HG03060 (cell line): Measurements from ENCODE around the gene VWA8.
"Not testable (repeated sequence)": the region's sequence is repeated elsewhere in the genome, so short reads cannot be mapped to it uniquely, and the experiment has no call there.

ENCODE experiments used
- ATAC-seq: cut with Tn5 transposase; IDR thresholded peaks from one replicate; pipeline ENCODE4 v1.9.1; 2021; ENCODE audit warnings: low read depth, moderate number of reproducible peaks; ENCODE audit not compliant: unreplicated experiment

The VWA8 gene

DNA sequence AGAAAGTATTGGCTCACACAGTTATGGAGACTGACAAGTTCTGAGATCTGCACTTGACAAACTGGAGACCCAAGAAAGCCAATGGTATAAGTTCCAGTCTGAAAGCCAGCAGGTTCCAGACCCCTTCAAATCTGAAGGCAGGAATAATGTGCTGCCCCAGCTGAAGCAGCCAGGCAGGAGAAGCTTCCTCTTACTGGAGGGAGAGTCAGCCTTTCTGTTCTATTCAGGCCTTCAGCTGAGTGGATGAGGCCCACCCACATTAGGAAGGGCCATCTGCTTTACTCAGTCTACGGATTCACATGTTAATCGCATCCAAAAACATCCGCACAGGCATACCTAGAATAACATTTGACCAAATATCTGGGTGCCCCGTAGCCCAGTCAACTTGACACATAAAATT is 8.2 kb upstream of the VWA8 start:
- no peak for ATAC-seq

DNA sequence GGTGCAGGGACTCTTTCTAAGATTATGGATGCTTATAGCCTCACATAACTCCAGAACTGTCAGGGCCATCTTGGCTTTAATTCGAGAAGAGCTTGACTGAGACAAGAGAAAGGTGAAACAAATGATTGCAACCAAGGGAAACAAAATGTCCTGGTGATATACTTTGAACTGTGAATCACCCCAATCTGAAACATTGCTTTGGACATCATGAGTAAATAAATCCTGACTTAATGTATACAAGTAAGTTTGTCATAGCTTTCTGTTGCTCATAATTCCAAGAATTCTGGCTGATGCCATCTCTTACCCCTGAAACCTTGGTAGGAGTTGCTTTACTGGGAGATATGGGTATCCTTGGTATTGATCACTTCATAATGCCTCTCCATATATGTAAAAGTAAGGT is 5.8 kb upstream of the VWA8 start:
- no peak for ATAC-seq

DNA sequence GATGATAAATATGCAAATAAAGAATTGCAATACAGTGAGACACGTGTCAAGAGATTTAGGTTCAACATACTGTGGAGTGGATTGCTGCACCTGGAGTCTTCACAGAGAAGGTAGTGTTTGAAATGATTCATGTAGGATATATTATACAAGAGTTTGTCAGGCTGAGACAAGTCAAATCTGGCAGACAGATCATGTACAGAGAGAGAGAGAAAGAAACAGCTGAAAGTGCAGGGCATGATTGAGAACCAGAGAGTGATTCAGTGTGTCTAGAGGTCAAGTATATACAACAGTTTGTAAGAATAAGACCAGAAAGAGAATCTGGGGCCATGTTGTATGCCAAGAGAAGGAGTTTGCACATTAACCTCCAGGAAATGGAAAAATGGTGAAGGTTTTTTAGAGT is 2.1 kb upstream of the VWA8 start:
- ATAC-seq, result no peak

DNA sequence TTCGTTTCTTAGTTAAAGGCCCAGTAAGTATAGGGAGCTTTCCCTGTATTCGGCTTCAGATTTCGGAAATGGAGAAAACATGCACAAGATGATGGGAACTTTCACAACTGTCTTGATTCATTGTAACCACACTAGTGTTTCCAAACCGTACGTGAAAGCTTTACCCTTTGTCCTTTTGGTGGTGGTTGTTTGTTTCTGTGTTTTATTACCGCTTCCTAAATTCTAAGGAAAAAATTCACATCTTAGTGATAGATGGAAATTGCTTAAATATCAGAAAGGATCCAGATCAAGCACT is 504 bp upstream of the VWA8 start:
- no peak for ATAC-seq

DNA sequence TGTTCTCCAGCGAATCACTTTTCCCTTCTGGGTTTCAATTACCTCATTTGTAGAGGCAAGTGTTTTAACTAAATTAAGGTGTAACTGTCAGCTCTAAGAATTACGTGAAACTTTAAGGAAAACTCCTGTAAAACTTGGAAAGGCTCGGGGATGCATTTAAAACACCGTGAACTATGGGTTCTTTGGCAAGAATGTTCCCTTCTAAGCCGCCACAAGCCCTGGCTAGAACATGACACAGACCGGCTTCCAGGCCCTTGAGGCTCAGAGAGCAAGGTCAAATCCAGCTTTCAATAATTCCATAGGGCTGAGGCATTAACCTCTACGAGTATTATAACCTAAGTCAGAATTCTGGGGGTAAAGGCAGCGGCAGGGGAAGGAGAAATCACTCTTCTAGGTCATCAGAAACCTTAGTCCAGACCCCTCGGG is 685 bp downstream of the VWA8 start:
- ATAC-seq, result no peak

DNA sequence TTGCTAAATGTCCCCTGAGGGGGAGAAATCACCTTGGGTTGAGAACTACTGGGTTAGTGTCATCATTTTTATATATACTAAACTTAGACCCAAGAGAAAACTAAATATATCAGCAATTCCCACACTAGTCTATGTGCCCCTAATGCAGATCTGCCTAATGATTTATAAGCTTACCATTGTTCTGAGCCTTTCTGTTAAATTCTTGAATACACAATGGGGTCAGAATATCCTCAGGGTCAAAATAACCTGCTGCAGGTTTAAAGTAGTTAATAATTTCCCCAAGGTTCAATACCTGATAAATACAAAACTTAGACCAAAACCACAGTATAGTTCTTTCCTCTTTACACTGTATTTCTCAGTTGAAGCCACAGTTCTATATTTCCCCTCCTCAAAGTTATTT is 4.6 kb downstream of the VWA8 start:
- no peak for ATAC-seq

DNA sequence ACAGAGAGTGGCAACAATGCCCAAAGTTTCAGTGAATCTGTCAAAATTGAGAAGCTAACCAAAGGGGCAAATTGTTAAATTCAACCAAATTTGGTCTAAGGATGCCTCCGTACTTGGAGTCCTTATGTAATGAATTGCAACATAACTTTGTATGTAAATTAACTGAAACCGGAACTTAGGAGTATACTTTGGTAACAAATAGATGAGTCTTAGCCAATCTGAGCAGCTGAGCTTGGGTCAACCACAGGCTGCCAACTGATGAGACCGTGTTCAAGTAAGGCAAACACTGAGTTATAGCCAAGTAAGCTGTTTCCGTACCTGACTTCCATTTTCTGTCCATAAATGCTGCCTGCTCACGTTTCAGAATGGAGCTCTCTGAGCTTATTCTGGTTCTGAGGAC is 5.3 kb downstream of the VWA8 start:
- no peak for ATAC-seq

DNA sequence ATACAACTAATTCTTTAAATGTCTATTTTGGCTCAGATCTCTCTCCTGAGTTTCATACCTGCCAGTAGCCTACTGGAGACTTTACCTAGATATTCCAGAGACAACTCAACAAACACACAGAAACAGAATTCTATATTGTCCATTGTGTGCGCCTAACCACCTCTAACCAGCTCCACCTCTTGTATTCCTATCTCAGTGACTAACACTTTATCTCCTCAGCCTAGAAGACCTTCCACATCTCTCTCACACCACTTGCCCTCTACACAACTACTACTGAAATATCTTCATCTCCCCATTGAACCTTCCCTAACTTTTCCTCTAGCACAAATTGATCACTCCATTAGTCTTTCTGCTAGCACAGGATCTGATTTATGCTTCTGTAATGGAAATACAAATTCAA is 6.7 kb downstream of the VWA8 start:
- ATAC-seq, result no peak

DNA sequence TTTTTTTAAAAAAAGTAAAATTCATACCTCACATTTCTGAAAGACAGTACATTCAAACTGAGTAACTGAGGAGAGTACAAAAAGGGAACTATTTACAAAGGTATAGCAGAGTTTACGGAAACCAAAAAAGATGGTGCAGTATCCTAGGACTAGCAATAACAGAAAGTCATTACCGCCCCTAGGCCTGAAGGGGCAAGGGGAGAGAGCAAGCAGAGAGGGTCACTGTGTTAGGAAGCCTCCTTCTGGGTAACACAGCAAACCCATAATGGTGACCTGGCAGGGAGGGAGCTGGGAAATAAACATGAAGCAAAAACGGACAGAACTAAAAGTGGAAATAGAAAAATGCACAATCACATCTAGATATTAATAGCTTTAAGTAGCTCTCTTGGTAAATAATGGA is 8.2 kb downstream of the VWA8 start:
- no peak for ATAC-seq

DNA sequence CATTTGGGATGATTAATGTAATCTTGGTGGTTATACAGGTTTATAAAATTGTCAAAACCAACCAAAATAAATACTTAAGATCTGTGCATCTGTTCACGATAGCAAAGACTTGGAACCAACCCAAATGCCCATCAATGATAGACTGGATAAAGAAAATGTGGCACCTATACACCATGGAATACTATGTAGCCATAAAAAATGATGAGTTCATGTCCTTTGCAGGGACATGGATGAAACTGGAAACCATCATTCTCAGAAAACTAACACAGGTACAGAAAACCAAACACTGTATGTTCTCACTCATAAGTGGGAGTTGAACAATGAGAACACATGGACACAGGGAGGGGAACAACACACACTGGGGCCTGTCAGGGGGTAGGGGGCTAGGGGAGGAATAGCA is 11.8 kb downstream of the VWA8 start:
- ATAC-seq, result not testable (repeated sequence)

DNA sequence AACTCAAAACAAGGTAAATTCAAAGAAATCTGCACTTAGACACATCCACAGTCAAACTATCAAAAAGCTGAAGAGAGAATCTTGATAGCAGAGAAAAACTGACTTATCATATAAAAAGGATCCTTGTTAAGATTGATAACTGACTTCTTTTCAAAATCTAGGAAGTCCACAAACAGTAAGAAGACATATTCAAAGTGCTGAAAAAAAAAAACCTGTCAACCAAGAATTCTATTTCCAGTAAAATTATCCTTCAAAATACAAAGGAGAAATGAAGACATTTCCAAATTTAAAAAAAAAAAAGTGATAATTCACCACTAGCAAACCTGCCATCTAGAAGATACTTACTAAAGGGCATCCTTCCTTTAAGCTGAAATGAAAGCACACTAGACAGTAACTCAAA is 15.0 kb downstream of the VWA8 start:
- ATAC-seq, result no peak

DNA sequence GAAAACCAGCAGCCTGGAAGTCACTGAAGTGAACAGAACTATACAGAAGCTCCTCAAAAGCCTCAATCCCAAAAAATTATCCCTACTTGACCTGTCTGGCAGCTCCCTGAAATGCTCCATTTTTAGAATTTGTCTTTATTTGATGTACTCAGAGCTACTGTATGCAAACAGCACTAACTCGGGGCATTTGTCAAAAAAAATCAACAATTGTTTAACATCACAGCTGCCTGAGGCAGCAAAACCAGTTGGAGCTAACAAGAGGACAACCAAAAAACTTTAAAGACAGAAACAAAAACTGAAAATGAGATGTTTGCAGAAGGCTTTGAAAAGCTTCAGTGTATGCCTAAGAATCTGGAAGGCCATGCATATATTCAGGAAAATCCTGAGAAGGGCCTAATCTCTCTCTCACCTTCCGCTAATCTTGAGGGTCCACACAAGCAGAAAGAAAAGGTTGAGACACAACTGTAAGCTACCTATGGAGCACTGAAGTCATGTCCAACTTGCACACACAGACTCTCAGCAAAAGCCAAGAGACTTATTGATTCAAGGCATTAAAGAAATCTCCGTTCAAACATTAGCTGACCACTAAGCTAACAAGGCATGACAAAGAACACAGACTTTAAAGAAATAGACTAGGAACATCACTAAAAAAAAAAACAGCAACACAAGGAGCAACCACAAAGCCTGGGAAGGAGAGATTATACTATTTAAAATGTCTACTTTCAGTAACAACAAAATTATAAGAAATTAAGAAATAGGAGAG is 16.1 kb downstream of the VWA8 start:
- no peak for ATAC-seq

DNA sequence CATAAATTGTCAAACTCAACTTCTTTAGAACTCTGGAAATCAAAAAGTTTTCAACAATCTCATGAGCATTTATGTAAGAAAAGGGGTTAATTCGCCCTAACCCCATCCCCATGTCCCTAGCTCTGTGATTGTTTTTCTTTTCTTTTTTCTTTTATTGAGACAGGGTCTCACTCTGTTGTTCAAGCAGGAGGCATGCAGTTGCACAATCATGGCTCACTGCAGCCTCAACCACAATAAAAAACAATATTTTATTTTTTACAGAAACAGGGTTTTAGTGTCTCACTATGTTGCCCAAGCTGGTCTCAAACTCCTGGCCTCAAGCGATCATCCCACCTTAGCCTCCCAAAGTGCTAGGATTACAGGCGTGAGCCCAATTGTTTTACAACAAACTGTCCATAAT is 16.7 kb downstream of the VWA8 start:
- ATAC-seq, result no peak

DNA sequence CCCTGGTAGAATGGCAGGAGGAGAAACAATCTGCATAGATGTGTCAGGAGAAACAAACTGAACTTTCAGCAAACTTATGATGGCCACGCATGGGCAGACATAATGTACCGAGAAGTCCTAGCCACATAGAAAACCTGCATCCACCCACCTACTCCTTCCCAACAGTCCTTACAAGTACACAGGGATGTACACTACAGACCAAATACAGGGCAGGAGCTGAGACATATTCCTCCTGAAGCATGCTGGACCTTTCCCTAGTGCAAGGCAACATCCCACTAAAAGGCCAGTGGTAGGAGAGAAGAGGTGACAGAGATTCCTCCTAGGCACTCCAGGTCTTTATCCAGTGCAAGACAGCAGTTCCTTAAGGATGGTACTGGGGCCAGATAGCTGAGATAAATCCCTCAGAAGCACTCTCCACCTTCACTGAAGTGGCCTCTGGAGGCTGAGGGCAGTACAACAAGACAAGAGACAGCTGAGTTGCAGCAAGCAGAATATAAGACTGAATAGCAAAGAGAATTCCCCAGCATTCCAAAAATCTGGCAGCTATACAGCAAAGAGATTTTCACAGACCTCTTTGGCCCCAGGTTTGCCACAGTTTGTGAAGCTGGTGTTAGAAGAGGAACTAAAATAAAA is 18.3 kb downstream of the VWA8 start:
- no peak for ATAC-seq

DNA sequence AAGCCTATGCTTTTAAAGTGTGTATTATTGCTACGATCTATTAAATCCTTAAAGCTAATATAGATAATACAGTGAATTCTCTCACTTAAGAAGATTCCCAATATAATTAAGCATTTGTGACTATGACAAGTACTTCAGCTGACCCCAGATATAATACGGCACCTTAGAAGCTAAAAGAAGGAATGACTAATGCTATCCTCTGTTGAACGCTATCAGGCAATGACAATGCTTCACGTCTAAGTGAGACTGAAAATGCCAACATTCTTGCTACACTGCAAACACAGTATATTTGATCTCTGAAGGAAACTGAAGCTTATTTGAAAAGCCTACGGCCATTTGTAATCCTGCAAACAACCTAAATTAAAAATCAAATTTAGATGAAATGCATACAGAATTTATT is 19.7 kb downstream of the VWA8 start:
- ATAC-seq, result no peak

DNA sequence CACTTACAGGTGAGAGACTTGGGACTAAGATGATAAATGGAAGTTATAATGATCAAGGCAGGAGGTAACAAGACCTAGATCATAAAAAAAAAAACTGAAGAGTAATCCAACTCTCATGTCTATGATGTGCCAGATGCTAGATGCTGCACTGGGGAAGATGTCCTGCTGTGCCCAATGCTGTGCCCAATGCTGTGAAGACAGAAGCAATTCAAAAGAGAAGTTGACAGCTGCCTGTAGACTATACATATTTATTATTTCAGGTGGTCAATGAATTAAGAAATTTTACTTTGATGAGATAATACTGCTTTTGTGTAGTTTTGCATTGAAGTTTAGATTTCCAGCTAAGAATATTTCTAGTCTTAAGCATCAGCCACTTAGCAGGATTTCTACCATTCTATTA is 21.5 kb downstream of the VWA8 start:
- no peak for ATAC-seq

DNA sequence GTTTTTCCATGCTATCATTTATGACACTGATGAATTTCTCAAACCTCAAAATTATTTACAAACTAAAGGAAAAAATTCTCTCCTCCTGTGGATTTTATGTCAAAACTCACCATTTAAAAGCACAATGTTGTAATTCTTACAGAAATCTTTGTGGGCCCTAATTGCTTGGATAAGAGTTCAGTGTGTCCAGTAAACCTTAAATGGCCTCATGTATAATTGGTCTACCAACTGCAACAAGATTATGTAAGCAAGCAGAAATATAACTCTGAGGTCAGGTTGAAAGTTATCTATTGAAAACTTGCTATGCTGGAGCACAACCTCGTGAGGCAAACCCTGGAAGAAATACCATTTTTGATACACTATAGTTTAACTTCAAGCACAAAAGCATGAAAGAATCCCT is 22.0 kb downstream of the VWA8 start:
- ATAC-seq, result no peak

DNA sequence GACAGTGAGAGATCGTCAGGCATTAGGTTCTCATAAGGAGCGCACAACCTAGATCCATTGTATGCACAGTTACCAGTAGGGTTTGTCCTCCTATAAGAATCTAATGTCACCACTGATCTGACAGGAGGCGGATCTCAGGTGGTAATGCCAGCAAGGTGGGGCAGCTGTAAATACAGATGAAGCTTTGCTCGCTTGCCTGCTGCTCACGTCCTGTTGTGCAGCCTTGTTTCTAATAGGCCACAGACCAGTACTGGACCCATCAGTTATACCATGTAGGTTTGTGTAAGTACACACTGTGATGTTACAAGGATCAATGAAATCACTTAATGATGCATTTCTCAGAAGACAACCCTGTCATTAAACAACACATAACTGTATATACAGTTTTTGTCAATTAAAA is 23.5 kb downstream of the VWA8 start:
- no peak for ATAC-seq

DNA sequence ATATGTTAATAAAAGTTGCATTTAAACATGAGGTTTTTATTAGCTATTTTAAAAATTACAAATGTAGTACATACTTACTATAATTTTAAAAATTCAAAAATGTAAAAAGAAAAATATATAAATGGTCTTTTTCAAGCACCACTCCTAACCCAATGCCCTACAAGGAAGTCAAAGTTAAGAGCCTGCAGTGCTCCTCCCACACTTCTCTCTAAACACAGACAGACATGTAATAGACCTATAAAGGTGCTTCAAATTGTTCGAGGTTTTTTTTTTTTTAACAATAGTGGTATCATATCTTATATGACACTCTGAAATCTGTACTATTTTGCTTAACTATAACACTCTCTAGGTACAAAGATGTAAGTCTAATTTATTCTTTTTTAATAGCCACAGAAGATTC is 25.4 kb downstream of the VWA8 start:
- no peak for ATAC-seq

DNA sequence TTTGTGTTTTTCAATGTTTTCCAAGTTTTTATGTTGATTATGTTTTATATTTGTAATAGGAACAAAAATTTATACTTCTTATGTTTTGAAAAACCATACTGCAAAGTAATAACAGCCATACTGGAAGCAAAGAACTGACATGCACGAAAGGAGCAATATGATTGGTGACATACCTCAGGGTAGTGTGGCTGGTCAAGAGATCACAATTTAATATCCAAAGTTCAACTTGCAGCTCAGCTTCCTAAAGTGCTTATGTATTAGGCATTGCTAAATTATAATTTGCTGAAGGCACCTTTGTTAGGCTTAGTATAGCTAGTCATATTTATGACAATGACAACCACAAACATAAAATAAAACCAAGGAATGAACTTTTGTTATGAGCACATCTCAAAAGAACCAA is 25.9 kb downstream of the VWA8 start:
- no peak for ATAC-seq

DNA sequence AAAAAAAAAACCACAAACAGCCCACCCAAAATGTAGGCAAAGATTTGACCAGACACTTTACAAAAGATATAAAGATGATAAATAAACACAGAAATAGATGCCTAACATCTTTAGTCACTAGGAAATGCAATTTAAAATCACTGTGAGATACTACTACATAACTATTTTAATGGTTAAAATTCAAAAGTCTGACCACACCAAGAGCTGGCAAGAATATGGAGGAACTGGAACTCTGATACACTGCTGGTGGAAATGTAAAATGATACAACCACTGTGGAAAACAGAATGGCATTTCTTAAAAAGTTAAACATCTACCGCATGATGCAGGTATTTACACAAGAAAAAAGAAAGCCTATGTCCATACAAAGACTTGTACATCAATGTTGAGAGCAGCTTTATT is 26.8 kb downstream of the VWA8 start:
- no peak for ATAC-seq

DNA sequence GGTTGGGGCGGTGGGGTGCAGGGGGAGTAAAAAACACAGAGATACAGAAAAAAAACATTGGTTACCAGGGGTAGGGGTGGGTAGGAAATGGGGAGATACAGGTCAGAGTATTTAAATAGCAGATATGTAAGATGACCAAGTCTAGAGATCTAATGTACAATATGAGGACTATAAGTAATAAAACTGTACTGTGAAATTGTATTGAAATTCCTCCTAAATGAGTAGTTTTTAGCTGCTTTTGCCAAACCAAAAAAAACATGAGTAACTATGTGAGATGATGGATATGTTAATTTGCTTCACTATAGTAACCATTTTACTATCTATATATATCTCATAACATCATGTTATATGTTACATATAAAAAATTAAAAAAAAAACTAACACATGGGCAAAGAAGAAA is 29.6 kb downstream of the VWA8 start:
- ATAC-seq, result no peak

DNA sequence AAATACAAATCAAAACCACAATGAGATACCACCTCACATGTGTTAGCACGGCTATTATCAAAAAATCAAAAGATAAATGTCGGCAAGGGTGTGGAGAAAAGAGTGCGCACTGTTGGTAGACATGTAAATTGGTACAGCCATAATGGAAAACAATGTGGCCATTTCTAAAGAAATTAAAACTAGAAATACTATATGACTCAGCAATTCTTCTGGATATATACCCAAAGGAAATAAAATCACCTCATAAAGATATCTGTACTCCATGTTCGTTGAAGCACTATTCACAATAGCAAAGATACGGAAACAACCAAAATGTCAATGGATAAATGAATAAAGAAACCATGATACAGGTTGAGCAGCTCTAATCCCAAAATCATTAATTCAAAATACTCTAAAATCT is 30.8 kb downstream of the VWA8 start:
- ATAC-seq, result no peak
